ENCODE results near the gene PSD2. TPM values are rescaled to one million over a fixed set of nuclear protein-coding genes. Genes with fewer than 3 reads are reported as not detected.

PSD2 gene
- total RNA-seq, 1 donor from 2014 or later: 0.15 TPM

DNA sequence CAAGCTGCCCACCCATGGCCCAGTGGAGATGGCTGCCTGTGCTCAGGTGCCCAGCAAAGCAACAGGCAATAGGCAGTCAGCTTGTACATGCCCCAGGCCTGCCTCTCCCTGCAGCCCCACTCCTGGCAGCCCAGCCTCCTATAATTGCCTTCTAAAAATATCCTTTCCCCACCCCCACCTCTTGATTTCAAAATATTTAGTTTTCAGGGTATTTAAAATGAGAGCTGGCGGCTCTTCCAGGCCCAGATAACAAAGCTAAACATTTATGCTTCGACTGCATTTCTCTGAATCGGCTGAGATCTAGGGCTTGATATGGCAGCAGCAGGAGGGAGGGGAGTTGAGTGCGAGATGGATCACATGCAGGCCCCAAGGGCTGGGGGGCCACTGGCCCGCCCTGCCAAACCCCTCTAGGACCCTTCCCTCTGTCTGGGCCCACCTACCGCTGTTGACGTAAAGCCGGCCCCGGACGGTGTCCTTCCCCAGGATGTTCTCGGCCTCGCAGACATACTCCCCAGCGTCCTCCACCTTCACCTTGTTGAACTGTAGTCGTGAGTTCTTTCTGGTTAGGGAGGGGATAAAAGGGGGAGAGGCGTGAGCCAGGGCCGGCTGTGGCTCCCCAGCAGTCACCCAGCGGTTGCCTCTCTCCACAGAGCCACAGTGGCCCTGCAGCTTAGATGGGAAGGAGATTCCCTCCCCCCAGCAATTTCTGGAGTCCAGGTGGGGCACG is 85.0 kb downstream of the PSD2 start:
- Mint-ChIP-seq H3K9me3 (ENCODE audit: unreplicated experiment) (no peaks in the 10 kb centered on the region), H3K27ac (ENCODE audit: unreplicated experiment) (no peak overlapping the region), H3K27me3 (ENCODE audit: unreplicated experiment) (peaks cover 6% of the 10 kb centered on the region), H3K4me1 (ENCODE audit: unreplicated experiment) (peaks cover 8% of the 10 kb centered on the region), H3K36me3 (ENCODE audit: low read depth, unreplicated experiment) (no peaks in the 10 kb centered on the region), H3K4me3 (ENCODE audit: unreplicated experiment) (no peak overlapping the region)
- TF ChIP-seq, protein P1, sequence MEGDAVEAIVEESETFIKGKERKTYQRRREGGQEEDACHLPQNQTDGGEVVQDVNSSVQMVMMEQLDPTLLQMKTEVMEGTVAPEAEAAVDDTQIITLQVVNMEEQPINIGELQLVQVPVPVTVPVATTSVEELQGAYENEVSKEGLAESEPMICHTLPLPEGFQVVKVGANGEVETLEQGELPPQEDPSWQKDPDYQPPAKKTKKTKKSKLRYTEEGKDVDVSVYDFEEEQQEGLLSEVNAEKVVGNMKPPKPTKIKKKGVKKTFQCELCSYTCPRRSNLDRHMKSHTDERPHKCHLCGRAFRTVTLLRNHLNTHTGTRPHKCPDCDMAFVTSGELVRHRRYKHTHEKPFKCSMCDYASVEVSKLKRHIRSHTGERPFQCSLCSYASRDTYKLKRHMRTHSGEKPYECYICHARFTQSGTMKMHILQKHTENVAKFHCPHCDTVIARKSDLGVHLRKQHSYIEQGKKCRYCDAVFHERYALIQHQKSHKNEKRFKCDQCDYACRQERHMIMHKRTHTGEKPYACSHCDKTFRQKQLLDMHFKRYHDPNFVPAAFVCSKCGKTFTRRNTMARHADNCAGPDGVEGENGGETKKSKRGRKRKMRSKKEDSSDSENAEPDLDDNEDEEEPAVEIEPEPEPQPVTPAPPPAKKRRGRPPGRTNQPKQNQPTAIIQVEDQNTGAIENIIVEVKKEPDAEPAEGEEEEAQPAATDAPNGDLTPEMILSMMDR (IDR thresholded peaks at IDR 0.05; ENCODE audit: unreplicated experiment): no peak
- DNase-seq (ENCODE audit: low spot score): no peak

DNA sequence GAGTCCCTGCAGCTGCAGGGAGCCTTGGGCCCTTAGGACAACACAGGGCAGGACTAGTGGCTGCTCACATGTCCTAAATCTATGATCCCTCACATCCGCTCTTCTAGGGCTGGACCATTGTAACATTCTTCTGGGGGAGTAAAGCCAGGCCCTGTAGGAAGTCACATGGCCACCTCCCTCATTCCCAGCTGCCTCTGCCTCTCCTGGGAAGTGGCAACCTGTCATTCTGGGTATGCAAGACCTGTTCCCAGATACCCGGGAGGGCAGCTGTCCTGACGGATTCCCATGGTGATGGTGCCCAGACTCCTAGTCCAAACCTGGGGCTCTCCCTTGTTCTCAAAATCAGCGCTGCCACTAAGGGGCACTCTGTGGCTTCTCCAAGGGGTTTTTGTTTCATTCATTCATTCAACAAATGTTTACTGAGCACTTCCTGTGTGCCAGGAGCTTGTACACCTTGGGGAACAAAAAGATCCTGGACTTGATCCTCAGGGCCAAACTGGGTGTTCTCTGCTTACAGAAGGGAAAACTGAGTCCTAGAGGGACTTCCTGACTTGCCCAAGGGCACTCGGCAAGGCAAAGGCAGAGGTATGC is 85.6 kb downstream of the PSD2 start:
- DNase-seq (ENCODE audit: low spot score): no peak
- TF ChIP-seq, protein P1 (IDR thresholded peaks at IDR 0.05; ENCODE audit: unreplicated experiment): no peak
- H3K9me3 Mint-ChIP-seq (ENCODE audit: unreplicated experiment): no peaks in the 10 kb centered on the region
- peaks cover 8% of the 10 kb centered on the region for H3K4me1 Mint-ChIP-seq (ENCODE audit: unreplicated experiment)
- no peaks in the 10 kb centered on the region for H3K36me3 Mint-ChIP-seq (ENCODE audit: low read depth, unreplicated experiment)
- no peak overlapping the region for H3K27ac Mint-ChIP-seq (ENCODE audit: unreplicated experiment)
- H3K4me3 Mint-ChIP-seq (ENCODE audit: unreplicated experiment): no peak overlapping the region
- peaks cover 6% of the 10 kb centered on the region for H3K27me3 Mint-ChIP-seq (ENCODE audit: unreplicated experiment)

DNA sequence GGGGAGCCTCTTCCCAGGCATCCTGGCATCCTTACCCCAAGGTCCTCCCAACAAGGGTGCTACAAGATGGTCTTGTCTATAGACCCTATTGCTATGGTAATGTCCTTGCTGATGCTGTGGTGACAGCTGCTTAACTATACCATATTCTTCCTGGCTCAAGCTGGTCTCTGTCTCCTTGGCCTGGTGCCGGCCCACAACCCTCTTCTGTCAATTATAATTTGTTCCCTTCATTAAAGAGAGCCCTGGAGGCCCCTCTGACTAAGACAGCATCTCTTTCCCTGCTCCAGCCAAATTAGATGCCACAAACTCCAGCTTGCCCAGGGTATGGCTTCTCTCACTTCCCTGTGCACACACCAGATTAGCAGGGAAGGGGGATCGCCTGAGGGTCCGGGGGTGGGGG is 86.7 kb downstream of the PSD2 start:
- Mint-ChIP-seq H3K27ac (ENCODE audit: unreplicated experiment) (no peak overlapping the region), H3K9me3 (ENCODE audit: unreplicated experiment) (no peaks in the 10 kb centered on the region), H3K36me3 (ENCODE audit: low read depth, unreplicated experiment) (no peaks in the 10 kb centered on the region), H3K4me1 (ENCODE audit: unreplicated experiment) (no peaks in the 10 kb centered on the region), H3K4me3 (ENCODE audit: unreplicated experiment) (no peak overlapping the region), H3K27me3 (ENCODE audit: unreplicated experiment) (peaks cover 7% of the 10 kb centered on the region)
- no peak for DNase-seq (ENCODE audit: low spot score)
- TF ChIP-seq, protein P1 (IDR thresholded peaks at IDR 0.05; ENCODE audit: unreplicated experiment): no peak

DNA sequence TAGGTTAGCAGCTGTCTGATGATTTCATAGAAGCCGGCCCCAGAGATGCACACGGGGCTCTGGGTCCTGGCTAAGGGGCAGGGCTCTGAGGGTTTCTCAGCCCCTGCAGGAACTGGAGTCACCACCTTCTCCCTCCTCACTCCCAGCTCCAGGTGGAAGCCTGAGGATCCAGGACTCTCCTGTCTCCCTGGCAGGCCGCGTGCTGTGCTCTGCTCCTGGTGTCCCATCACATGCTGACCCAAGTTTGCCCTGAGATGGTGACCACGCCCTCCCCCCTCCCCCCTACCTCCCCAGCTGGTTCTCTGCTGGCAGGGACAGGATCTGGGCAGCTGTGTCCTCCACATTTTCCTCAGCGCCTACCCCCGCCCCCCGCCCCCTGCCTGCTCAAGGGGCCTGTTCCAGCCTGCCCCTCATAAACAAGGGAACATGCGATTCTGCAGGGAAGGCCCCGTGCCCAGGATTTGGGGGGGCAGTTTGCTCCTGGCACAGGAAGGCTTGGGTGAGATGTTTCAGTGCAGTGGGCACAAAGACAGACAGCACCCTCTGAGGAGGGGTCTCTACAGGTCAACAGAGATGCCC is 87.4 kb downstream of the PSD2 start:
- Mint-ChIP-seq H3K36me3 (ENCODE audit: low read depth, unreplicated experiment) (no peaks in the 10 kb centered on the region), H3K4me1 (ENCODE audit: unreplicated experiment) (no peaks in the 10 kb centered on the region), H3K9me3 (ENCODE audit: unreplicated experiment) (no peaks in the 10 kb centered on the region), H3K27me3 (ENCODE audit: unreplicated experiment) (peaks cover 8% of the 10 kb centered on the region), H3K4me3 (ENCODE audit: unreplicated experiment) (no peak overlapping the region), H3K27ac (ENCODE audit: unreplicated experiment) (no peak overlapping the region)
- TF ChIP-seq, protein P1 (IDR thresholded peaks at IDR 0.05; ENCODE audit: unreplicated experiment): no peak
- no peak for DNase-seq (ENCODE audit: low spot score)

DNA sequence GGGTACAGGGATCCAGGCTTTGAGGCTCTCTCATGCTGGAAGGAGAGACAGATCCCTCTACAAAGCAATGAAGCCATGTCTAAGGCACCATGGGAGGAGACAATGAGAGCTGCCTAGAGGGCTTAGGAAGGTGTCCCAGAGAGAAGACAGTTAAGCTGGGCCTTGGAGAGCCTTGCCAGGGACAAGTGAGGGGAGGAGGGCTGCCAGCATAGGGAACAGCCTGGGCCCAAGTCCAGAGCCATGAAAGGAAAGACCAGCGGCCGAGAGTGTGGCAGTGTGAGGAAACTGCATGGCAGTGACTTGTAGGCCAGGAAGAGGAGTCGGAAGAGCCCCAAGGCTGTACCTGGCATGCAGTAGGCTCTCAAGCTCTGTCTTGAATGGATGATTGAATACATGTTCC is 88.5 kb downstream of the PSD2 start:
- TF ChIP-seq, protein P1 (IDR thresholded peaks at IDR 0.05; ENCODE audit: unreplicated experiment): no peak
- H3K4me1 Mint-ChIP-seq (ENCODE audit: unreplicated experiment): no peaks in the 10 kb centered on the region
- H3K9me3 Mint-ChIP-seq (ENCODE audit: unreplicated experiment): no peaks in the 10 kb centered on the region
- H3K27ac Mint-ChIP-seq (ENCODE audit: unreplicated experiment): no peak overlapping the region
- no peak overlapping the region for H3K4me3 Mint-ChIP-seq (ENCODE audit: unreplicated experiment)
- peaks cover 6% of the 10 kb centered on the region for H3K27me3 Mint-ChIP-seq (ENCODE audit: unreplicated experiment)
- DNase-seq (ENCODE audit: low spot score): no peak
- H3K36me3 Mint-ChIP-seq (ENCODE audit: low read depth, unreplicated experiment): no peaks in the 10 kb centered on the region

Measured in endothelial cell (in vitro differentiated cells).